ENCODE data around the gene CDK10. TPM values are rescaled to one million over a fixed set of nuclear protein-coding genes. Genes with fewer than 3 reads are reported as not detected.

The CDK10 gene
- total and polyA plus RNA-seq, 9 of the 15 experiments (the other 6 are each of a cell fraction or from before 2014, with no cell fraction given) = 2.0 to 85.1 (median 40.1) TPM

GRCh38 chr16:89658221-89658879, 28.1 kb upstream of the CDK10 start:
- CTCF ChIA-PET (ENCODE audit: low intra/inter-chr PET ratio) = no interaction called here
- TF ChIP-seq ATF1 (CRISPR knock-in tag; IDR thresholded peaks at IDR 0.05) = no peak
- TF ChIP-seq ATF1 (tag; IDR thresholded peaks at IDR 0.05) = 0 out of 2 replicates have a peak, but pooled peaks have one; percentile 1
- no peak for TF ChIP-seq ZC3H4 (CRISPR knock-in tag; IDR thresholded peaks at IDR 0.05; ENCODE audit: borderline replicate concordance)
- TF ChIP-seq ELF2 (CRISPR knock-in tag; IDR thresholded peaks at IDR 0.05) = no peak
- no peak for TF ChIP-seq ZNF644 (tag; IDR thresholded peaks at IDR 0.05; ENCODE audit: low read depth)
- TF ChIP-seq ATF4 (CRISPR knock-in tag; IDR thresholded peaks at IDR 0.05) = 0 out of 2 replicates have a peak, but pooled peaks have one; percentile 18
- peak in 1 of 2 experiments; percentile 18; a peak in 1 of 4 replicates for TF ChIP-seq TRIM24 (IDR thresholded peaks at IDR 0.05)
- no peak for TF ChIP-seq NCOA6 (IDR thresholded peaks at IDR 0.05)
- TF ChIP-seq SETDB1 (IDR thresholded peaks at IDR 0.05; ENCODE audit: low read length) = no peak
- no peak for TF ChIP-seq HBP1 (CRISPR knock-in tag; IDR thresholded peaks at IDR 0.05)
- TF ChIP-seq SMAD3 (CRISPR knock-in tag; conservative IDR thresholded peaks at IDR 0.05) = 0 out of 2 replicates have a peak, but pooled peaks have one; percentile 62
- TF ChIP-seq PHB (CRISPR knock-in tag; IDR thresholded peaks at IDR 0.05) = no peak

More at GRCh38 chr16:89658221-89658879, 28.1 kb upstream of the CDK10 start:
- peaks cover 7% of the 10 kb centered on the region for H3K9me1 ChIP-seq (ENCODE audit: control insufficient read depth, insufficient read depth, low read length)
- no TSS peak for BruUV-seq (replicated peaks)
- POLR2A ChIA-PET = interaction anchor here (0.6 to 1.8 kb wide), 8 partner anchors 9 to 645 kb away, joined by 3 to 6 read pairs (median 3); partner anchors contain the start of gene CDK10
- peak overlapping the region; percentile 81 for H2AFZ ChIP-seq (ENCODE audit: low read depth, low read length)
- H3K9ac ChIP-seq (ENCODE audit: insufficient read depth in 1 of 2, low read depth in 2 of 2, low read length in 2 of 2) = peak overlapping the region; percentile 86 to 99
- no peaks in the 10 kb centered on the region for H3K27me3 ChIP-seq (ENCODE audit: control insufficient read depth in 2 of 2, insufficient read depth in 2 of 2, low read length in 2 of 2)
- peaks cover 4% of the 10 kb centered on the region; the same call in 1 of the 2 replicates for H4K20me1 ChIP-seq (replicated peaks; ENCODE audit: control insufficient read depth, insufficient read depth, low read length)
- intact Hi-C loops (cut with micrococcal nuclease) = no loop called here
- no peaks in the 10 kb centered on the region; the same call in 1 of the 2 replicates for H3K9me3 ChIP-seq (replicated peaks; ENCODE audit: control insufficient read depth, insufficient read depth, low read depth, low read length)
- peaks cover 69% of the 10 kb centered on the region for H3K79me2 ChIP-seq (ENCODE audit: control insufficient read depth, insufficient read depth, low read length)
- peaks cover 48% of the 10 kb centered on the region for H3K36me3 ChIP-seq (ENCODE audit: control insufficient read depth, insufficient read depth, low read length)
- ATAC-seq = peak; percentile 72
- WGBS (ENCODE audit: insufficient coverage, low coverage, missing lambda C conversion rate) = under 1% methylated on average over 26 of the region's 27 CpGs
- peak; percentile 46 to 55 (median 50) for DNase-seq (ENCODE audit: extremely low read depth in 1 of 4, low spot score in 3 of 4)
- peak overlapping the region; percentile 82 for H3K27ac ChIP-seq (ENCODE audit: extremely low read depth, low read depth, low read length)
- peak overlapping the region; percentile 87 for H3K4me2 ChIP-seq (ENCODE audit: insufficient read depth, low read length)
- peaks cover 4 to 49% of the 10 kb centered on the region in 2 experiments; a peak in 3 of 5 replicates for H3K4me1 ChIP-seq (replicated peaks in 1 of 2; ENCODE audit: control insufficient read depth in 2 of 2, insufficient read depth in 2 of 2, low read length in 2 of 2)
- FAIRE-seq = no peak
- peak overlapping the region; percentile 70 for H3K4me3 ChIP-seq
- in situ Hi-C loops (cut with MboI) = no loop called here
